Kidney glomerular epithelial cell (primary cell): Measurements from ENCODE around the gene COL5A1.
A peak's percentile ranks its signal among the peaks of the same experiment; 100 is the strongest.

Experiments used
- DNase-seq: peaks from one replicate; lab custom pipeline; 2025; lab: John Stamatoyannopoulos, UW

The COL5A1 gene

GRCh38 chr9:134641173-134641989, at the start of gene COL5A1:
Gene COL5A1, plus strand, starts transcription at chr9:134641803. Its CDS starts 385 bp downstream, at chr9:134642188.
- peak; percentile 41 for DNase-seq

- DNase-seq: no peak
Measured at GRCh38 chr9:134592018-134592818, 49.4 kb upstream of the COL5A1 start.

- DNase-seq: no peak
Measured at GRCh38 chr9:134592819-134593200, 48.8 kb upstream of the COL5A1 start.

GRCh38 chr9:134593286-134594077, 48.1 kb upstream of the COL5A1 start:
- no peak for DNase-seq

GRCh38 chr9:134594078-134594941, 47.3 kb upstream of the COL5A1 start:
- no peak for DNase-seq

- no peak for DNase-seq
Measured at GRCh38 chr9:134595014-134595413, 46.6 kb upstream of the COL5A1 start.

- no peak for DNase-seq
Measured at GRCh38 chr9:134597041-134597913, 44.3 kb upstream of the COL5A1 start.

GRCh38 chr9:134597957-134598883, 43.4 kb upstream of the COL5A1 start:
- no peak for DNase-seq

- DNase-seq: no peak
Measured at GRCh38 chr9:134598884-134599245, 42.7 kb upstream of the COL5A1 start.

- DNase-seq: no peak
Measured at GRCh38 chr9:134600371-134600770, 41.2 kb upstream of the COL5A1 start.

- DNase-seq: no peak
Measured at GRCh38 chr9:134600836-134601638, 40.6 kb upstream of the COL5A1 start.

- no peak for DNase-seq
Measured at GRCh38 chr9:134601764-134602163, 39.8 kb upstream of the COL5A1 start.

GRCh38 chr9:134602547-134603362, 38.8 kb upstream of the COL5A1 start:
- peak; percentile 14 for DNase-seq

- no peak for DNase-seq
Measured at GRCh38 chr9:134604834-134605233, 36.8 kb upstream of the COL5A1 start.

GRCh38 chr9:134605351-134605965, 36.1 kb upstream of the COL5A1 start:
- DNase-seq: no peak

GRCh38 chr9:134605966-134606357, 35.6 kb upstream of the COL5A1 start:
- DNase-seq: no peak
